IMR-90 (cell line): ENCODE data around the gene RALGPS1. TPM values are rescaled to one million over a fixed set of nuclear protein-coding genes. Genes with fewer than 3 reads are reported as not detected.

Source experiments
- ATAC-seq: fragments of 200-7000 bp; cut with Tn5 transposase; 2 replicates; pipeline ENCODE4 v1.9.1; 2020; ENCODE audit warnings: low read depth, mild to moderate bottlenecking, moderate library complexity
- BruUV-seq: library from RNA; stranded (reverse); fragments of 400-500 nt; replicated peaks from 2 replicates; lab custom pipeline; 2021; lab: Mats Ljungman, UMichigan
- CTCF ChIA-PET: fragments of 300-600 bp; formaldehyde crosslinking; extraction: SDS; loops from one replicate; lab custom pipeline; 2021; ENCODE audit warnings: antibody characterized with exemption; lab: Yijun Ruan, JAX
- POLR2A ChIA-PET: fragments of 300-600 bp; sonication (Branson Sonifier 250); formaldehyde crosslinking; loops from one replicate; lab custom pipeline; 2022; ENCODE audit warnings: antibody characterized with exemption; ENCODE audit not compliant: unreplicated experiment; lab: Charles Lee
- DNase-seq: peaks from one replicate; pipeline ENCODE4 v3.0.0; 2013
- H2AFZ ChIP-seq: replicated peaks from 2 replicates; pipeline ENCODE3; 2013; ENCODE audit warnings: low read length, mild to moderate bottlenecking; ENCODE audit not compliant: poor library complexity
- H2AK5ac ChIP-seq: 2 replicates; pipeline ENCODE4 v1.6.1; 2013; ENCODE audit warnings: low read depth, low read length, inconsistent platforms
- H2AK9ac ChIP-seq: replicated peaks from 2 replicates; pipeline ENCODE3; 2013; ENCODE audit warnings: mild to moderate bottlenecking, low read depth, low read length, moderate library complexity; ENCODE audit not compliant: poor library complexity
- H2BK120ac ChIP-seq: 2 replicates; pipeline ENCODE4 v1.6.1; 2013; ENCODE audit warnings: low read depth, low read length, inconsistent platforms
- H2BK15ac ChIP-seq: 3 replicates; pipeline ENCODE4 v1.6.1; 2013; ENCODE audit warnings: low read depth, low read length, inconsistent platforms
- H2BK20ac ChIP-seq: 2 replicates; pipeline ENCODE4 v1.6.1; 2013; ENCODE audit warnings: low read depth, mild to moderate bottlenecking, inconsistent platforms, low read length, moderate library complexity
- H2BK5ac ChIP-seq: 2 replicates; pipeline ENCODE4 v1.6.1; 2013; ENCODE audit warnings: mild to moderate bottlenecking, low read depth, low read length, inconsistent platforms; ENCODE audit not compliant: poor library complexity, severe bottlenecking
- H3K14ac ChIP-seq: replicated peaks from 2 replicates; pipeline ENCODE4 v1.6.1; 2013; ENCODE audit warnings: low read depth, low read length, inconsistent platforms
- H3K18ac ChIP-seq: 2 replicates; pipeline ENCODE4 v1.6.1; 2013; ENCODE audit warnings: low read depth, low read length, control low read depth
- H3K23ac ChIP-seq: 2 replicates; pipeline ENCODE4 v1.6.1; 2013; ENCODE audit warnings: low read depth, low read length, inconsistent platforms
- H3K27ac ChIP-seq: 2 replicates; pipeline ENCODE4 v1.5.1; 2013; ENCODE audit warnings: mild to moderate bottlenecking, control low read depth, low read length; ENCODE audit not compliant: insufficient read depth
- H3K27me3 ChIP-seq: 2 replicates; pipeline ENCODE4 v1.6.1; 2013; ENCODE audit warnings: low read length; ENCODE audit not compliant: control insufficient read depth, insufficient read depth
- H3K36me3 ChIP-seq: 2 replicates; pipeline ENCODE4 v1.6.1; 2013; ENCODE audit warnings: low read length, mixed read lengths; ENCODE audit not compliant: control insufficient read depth, insufficient read depth
- H3K4ac ChIP-seq: 2 replicates; pipeline ENCODE4 v1.6.1; 2013; ENCODE audit warnings: low read depth, low read length, inconsistent platforms
- H3K4me1 ChIP-seq: 2 replicates; pipeline ENCODE4 v1.6.1; 2013; ENCODE audit warnings: low read length, mixed read lengths; ENCODE audit not compliant: control insufficient read depth, insufficient read depth
- H3K4me2 ChIP-seq: 2 replicates; pipeline ENCODE4 v1.6.1; 2013; ENCODE audit warnings: low read depth, mild to moderate bottlenecking, control low read depth, low read length, moderate library complexity
- H3K4me3 ChIP-seq: 2 replicates; pipeline ENCODE4 v1.5.1; 2013; ENCODE audit warnings: low read depth, mild to moderate bottlenecking, control low read depth, low read length, moderate library complexity; ENCODE audit not compliant: insufficient read depth
- H3K56ac ChIP-seq: 2 replicates; pipeline ENCODE4 v1.6.1; 2013; ENCODE audit warnings: low read length, inconsistent platforms; ENCODE audit not compliant: insufficient read depth; ENCODE audit errors: extremely low read depth
- H3K79me1 ChIP-seq, 2 experiments: 2 replicates each; pipeline ENCODE4 v1.6.1; 2013; ENCODE audit warnings: low read length in 2 of 2, inconsistent platforms in 1 of 2, low read depth in 1 of 2
- H3K9ac ChIP-seq: 2 replicates; pipeline ENCODE4 v1.6.1; 2013; ENCODE audit warnings: low read depth, low read length, control low read depth
- H3K9me1 ChIP-seq: 2 replicates; pipeline ENCODE4 v1.6.1; 2013; ENCODE audit warnings: low read length, inconsistent platforms; ENCODE audit not compliant: insufficient read depth
- H3K9me3 ChIP-seq: 2 replicates; pipeline ENCODE4 v1.6.1; 2013; ENCODE audit warnings: low read length; ENCODE audit not compliant: control insufficient read depth, insufficient read depth
- H4K20me1 ChIP-seq: 2 replicates; pipeline ENCODE4 v1.6.1; 2013; ENCODE audit warnings: low read length, inconsistent platforms; ENCODE audit not compliant: insufficient read depth
- H4K5ac ChIP-seq: 2 replicates; pipeline ENCODE4 v1.6.1; 2013; ENCODE audit warnings: mild to moderate bottlenecking, low read depth, low read length, control low read depth
- H4K8ac ChIP-seq, 2 experiments: 2 replicates each; pipeline ENCODE4 v1.6.1; 2013; ENCODE audit warnings: low read depth in 2 of 2, low read length in 2 of 2, control low read depth in 1 of 2, inconsistent platforms in 1 of 2
- H4K91ac ChIP-seq: 2 replicates; pipeline ENCODE4 v1.6.1; 2013; ENCODE audit warnings: low read depth, low read length, inconsistent platforms; ENCODE audit not compliant: insufficient read depth
- BHLHE40 ChIP-seq: fragments of 150-350 bp; IDR thresholded peaks from 2 replicates; pipeline ENCODE4 v1.6.1; 2016; ENCODE audit warnings: mild to moderate bottlenecking, low read depth, low read length
- CEBPB ChIP-seq: IDR thresholded peaks from 2 replicates; pipeline ENCODE4 v1.6.1; 2012; ENCODE audit warnings: low read depth, low read length, improper control_type of control experiment
- CHD1 ChIP-seq: IDR thresholded peaks from 2 replicates; pipeline ENCODE4 v1.6.1; 2012; ENCODE audit warnings: low read depth, low read length, improper control_type of control experiment
- ELK1 ChIP-seq: fragments of 150-350 bp; IDR thresholded peaks from 2 replicates; pipeline ENCODE4 v1.6.1; 2016; ENCODE audit warnings: low read depth, mild to moderate bottlenecking, low read length, moderate library complexity, borderline replicate concordance
- FOS ChIP-seq: fragments of 150-350 bp; IDR thresholded peaks from 2 replicates; pipeline ENCODE4 v1.6.1; 2016; ENCODE audit warnings: low read depth, low read length
- MAFK ChIP-seq: IDR thresholded peaks from 2 replicates; pipeline ENCODE4 v1.6.1; 2012; ENCODE audit warnings: low read depth, low read length, improper control_type of control experiment
- MAZ ChIP-seq: IDR thresholded peaks from 2 replicates; pipeline ENCODE4 v1.6.1; 2012; ENCODE audit warnings: low read depth, mild to moderate bottlenecking, low read length, improper control_type of control experiment, moderate library complexity, borderline replicate concordance
- MXI1 ChIP-seq: IDR thresholded peaks from 2 replicates; pipeline ENCODE4 v1.6.1; 2012; ENCODE audit warnings: low read depth, mild to moderate bottlenecking, low read length, moderate library complexity, borderline replicate concordance
- NFE2L2 ChIP-seq: fragments of 150-350 bp; IDR thresholded peaks from 2 replicates; pipeline ENCODE4 v1.6.1; 2016; ENCODE audit warnings: low read depth, mild to moderate bottlenecking, low read length
- POLR2A ChIP-seq: IDR thresholded peaks from 2 replicates; pipeline ENCODE4 v1.6.1; 2012; ENCODE audit warnings: mild to moderate bottlenecking, low read depth, low read length
- RAD21 ChIP-seq: IDR thresholded peaks from 2 replicates; pipeline ENCODE4 v1.6.1; 2012; ENCODE audit warnings: low read length, improper control_type of control experiment
- RCOR1 ChIP-seq: IDR thresholded peaks from 2 replicates; pipeline ENCODE4 v1.6.1; 2012; ENCODE audit warnings: mild to moderate bottlenecking, low read length, improper control_type of control experiment; ENCODE audit not compliant: insufficient replicate concordance
- RFX5 ChIP-seq: IDR thresholded peaks from 2 replicates; pipeline ENCODE4 v1.8.0; 2012; ENCODE audit warnings: low read depth, mild to moderate bottlenecking, low read length, moderate library complexity
- SMC3 ChIP-seq: fragments of 150-350 bp; IDR thresholded peaks from 2 replicates; pipeline ENCODE4 v1.6.1; 2016; ENCODE audit warnings: low read depth, mild to moderate bottlenecking, antibody characterized with exemption, low read length, moderate library complexity
- USF2 ChIP-seq: fragments of 150-350 bp; IDR thresholded peaks from 2 replicates; pipeline ENCODE4 v1.6.1; 2017; ENCODE audit warnings: mild to moderate bottlenecking, antibody characterized with exemption, low read length, low read depth
- WGBS, 2 experiments: methylation state at CpG; one replicate each; pipeline versions ENCODE4 v1.1.5 to v1.1.7; 2013; ENCODE audit warnings: missing lambda C conversion rate in 2 of 2; ENCODE audit not compliant: insufficient read length in 1 of 2; ENCODE audit errors: extremely low coverage in 2 of 2; 5-methylcytosine and 5-hydroxymethylcytosine counted together
- dilution Hi-C: fragments of 300-500 bp; cut with HindIII; formaldehyde crosslinking; loops from one replicate; pipeline ENCODE4 v1.14.3; 2018; ENCODE audit warnings: low sequenced_read_pairs; ENCODE audit not compliant: unreplicated experiment
- in situ Hi-C: fragments of 300-500 bp; cut with MboI; formaldehyde crosslinking; loops from 3 replicates; pipeline ENCODE4 v1.14.3; 2019; ENCODE audit warnings: low sequenced_read_pairs, inconsistent platforms, mixed read lengths
- intact Hi-C: fragments of 100-400 bp; cut with micrococcal nuclease; formaldehyde crosslinking; loops from 2 replicates; pipeline ENCODE4 v1.10.0; 2022
- polyA plus RNA-seq, 3 experiments: library from polyadenylated mRNA; depleted of rRNA; stranded (reverse); fragments of >200 nt; gene quantifications; 2 replicates each; pipeline ENCODE4 v1.2.3, GENCODE V29; 2012; ENCODE audit warnings: low replicate concordance in 1 of 3
- total RNA-seq: library from RNA; depleted of rRNA; stranded (reverse); fragments of >200 nt; gene quantifications from 2 replicates; pipeline ENCODE4 v1.2.3, GENCODE V29; 2012

RALGPS1 gene
- total and polyA plus RNA-seq, 2 of the 4 experiments (the other 2 are of a cell fraction): 0.90 to 2.8 TPM

DNA sequence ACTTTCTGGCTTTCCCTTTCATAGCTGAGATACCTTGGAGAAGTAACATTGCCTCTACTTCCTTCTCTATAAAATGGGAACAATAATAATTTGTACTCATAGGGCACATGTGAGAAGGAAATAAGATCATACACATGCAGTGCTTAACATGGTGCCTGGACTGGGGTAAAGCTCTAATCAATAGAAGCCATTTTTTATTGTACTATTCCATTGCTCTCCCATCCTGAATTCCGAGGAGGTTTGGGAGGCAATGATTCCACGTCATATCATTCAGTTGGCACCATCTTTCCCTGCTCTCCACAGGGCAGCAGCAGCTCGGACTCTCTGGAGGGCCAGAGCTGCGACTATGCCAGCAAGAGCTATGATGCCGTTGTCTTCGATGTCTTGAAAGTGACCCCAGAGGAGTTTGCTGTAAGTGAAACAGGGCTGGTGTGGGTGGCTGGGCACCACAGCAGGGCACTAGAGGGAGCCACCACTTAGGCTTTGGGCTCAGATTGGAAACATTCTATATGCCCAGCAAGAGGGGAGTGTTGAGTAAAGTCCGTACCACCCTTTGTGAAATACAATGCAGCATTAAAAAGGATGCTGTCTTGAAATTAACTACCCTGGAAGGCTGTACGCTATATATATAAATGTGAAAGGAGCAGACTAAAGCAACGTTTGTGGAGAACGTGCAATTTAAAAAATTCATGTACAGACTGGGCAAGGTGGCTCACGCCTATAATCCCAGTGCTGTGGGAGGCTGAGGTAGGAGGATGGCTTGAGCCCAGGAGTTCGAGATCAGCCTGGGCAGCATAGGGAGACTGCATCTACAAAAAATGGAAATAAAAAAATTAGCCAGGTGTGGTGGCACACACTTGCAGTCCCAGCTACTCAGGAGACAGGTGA, 51.2 kb downstream of the RALGPS1 start:
- Histone ChIP-seq H2AK9ac (no peak overlapping the region), H4K5ac (0 out of 2 replicates have a peak overlapping the region, but pooled peaks have one; percentile 2), H2BK120ac (peak overlapping the region; percentile 48; the same call in 1 of the 2 replicates), H2BK20ac (no peak overlapping the region), H3K56ac (no peak overlapping the region), H3K36me3 (no peaks in the 10 kb centered on the region), H3K4ac (peak overlapping the region; percentile 37; the same call in 1 of the 2 replicates), H3K4me3 (no peak overlapping the region), H3K27ac (no peak overlapping the region), H2BK5ac (no peak overlapping the region), H3K23ac (no peak overlapping the region), H2AK5ac (peak overlapping the region; percentile 81; the same call in 1 of the 2 replicates), H3K27me3 (no peaks in the 10 kb centered on the region), H3K14ac (no peak overlapping the region), H3K9me1 (no peaks in the 10 kb centered on the region), H3K9ac (no peak overlapping the region), H4K8ac (no peak overlapping the region; a peak in 1 of 4 replicates), H2BK15ac (no peak overlapping the region), H2AFZ (peak overlapping the region; percentile 77), H3K79me1 (no peaks in the 10 kb centered on the region), H4K91ac (no peak overlapping the region), H3K9me3 (no peaks in the 10 kb centered on the region), H3K4me2 (no peak overlapping the region), H4K20me1 (no peaks in the 10 kb centered on the region), H3K4me1 (peaks cover 2% of the 10 kb centered on the region; the same call in 1 of the 2 replicates), H3K18ac (no peak overlapping the region)
- dilution Hi-C loops: no loop called here
- ChIA-PET CTCF (interaction anchor here (0.6 to 1.8 kb wide), 4 partner anchors 25 to 233 kb away, joined by 3 to 6 read pairs (median 4); no protein-coding TSS in a partner anchor), POLR2A (no interaction called here)
- no TSS peak for BruUV-seq
- DNase-seq: peak; percentile 61
- ATAC-seq: peak; percentile 95
- in situ Hi-C loops: loop anchor here (10.0 kb wide), 1 partner anchor 229 kb away; no protein-coding TSS in a partner anchor
- intact Hi-C loops: loop anchor here (1.0 to 5.0 kb wide), 3 partner anchors 137 to 234 kb away; partner anchors contain the start of gene ANGPTL2
- WGBS, 2 experiments: 79% methylated on average over 7 of the region's 12 CpGs; no CpG with 5 or more reads in 1 of the 2 experiments
- TF ChIP-seq POLR2A: peak; percentile 31; the same call in 1 of the 2 replicates
- peak; percentile 95 for TF ChIP-seq RAD21
- no peak for TF ChIP-seq RCOR1
- no peak for TF ChIP-seq CHD1
- no peak for TF ChIP-seq USF2
- no peak for TF ChIP-seq MAFK
- peak; percentile 95 for TF ChIP-seq SMC3
- no peak for TF ChIP-seq BHLHE40
- no peak for TF ChIP-seq NFE2L2
- peak; percentile 29; the same call in 1 of the 2 replicates for TF ChIP-seq MAZ
- TF ChIP-seq CEBPB: no peak
- TF ChIP-seq FOS: no peak
- no peak for TF ChIP-seq RFX5
- no peak for TF ChIP-seq MXI1
- TF ChIP-seq ELK1: no peak
